ENCODE measurements around the gene TPCN2.

Gene TPCN2

DNA sequence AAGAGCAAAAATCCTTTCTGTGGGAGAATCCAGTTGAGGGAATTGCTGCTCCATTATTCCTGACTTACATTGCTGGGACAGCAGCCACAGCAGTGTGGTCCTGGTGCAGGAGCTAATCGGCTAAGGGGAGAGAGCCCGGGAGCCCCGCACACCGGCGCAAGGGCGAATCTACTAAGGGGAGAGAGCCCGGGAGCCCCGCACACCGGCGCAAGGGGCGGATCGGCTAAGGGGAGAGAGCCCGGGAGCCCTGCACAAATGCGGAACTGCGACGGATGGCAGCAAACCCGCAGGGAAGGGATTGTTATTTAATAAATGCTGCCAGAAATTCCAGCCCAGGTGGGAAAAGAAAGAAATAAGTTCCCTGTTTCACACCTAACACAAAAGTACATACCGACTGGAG is 43.5 kb downstream of the TPCN2 start:
- Histone ChIP-seq H3K9ac (no peak overlapping the region), H3K36me3 (ENCODE audit: insufficient read depth) (no peaks in the 10 kb centered on the region), H3K4me3 (IDR thresholded peaks at IDR 0.05; ENCODE audit: insufficient read depth, low read depth, low read length) (no peak overlapping the region), H3K79me2 (ENCODE audit: insufficient read depth, low read depth) (no peaks in the 10 kb centered on the region), H3K4me2 (no peak overlapping the region), H3K27ac (no peak overlapping the region), H4K20me1 (ENCODE audit: insufficient read depth) (no peaks in the 10 kb centered on the region), H3K27me3 (ENCODE audit: insufficient read depth, low read depth) (no peaks in the 10 kb centered on the region), H3K4me1 (ENCODE audit: low read depth, poor library complexity, severe bottlenecking) (no peaks in the 10 kb centered on the region), H2AFZ (ENCODE audit: low read depth) (no peak overlapping the region)
- TF ChIP-seq CTCF (conservative IDR thresholded peaks at IDR 0.05; ENCODE audit: low read depth, low read length) = no peak

DNA sequence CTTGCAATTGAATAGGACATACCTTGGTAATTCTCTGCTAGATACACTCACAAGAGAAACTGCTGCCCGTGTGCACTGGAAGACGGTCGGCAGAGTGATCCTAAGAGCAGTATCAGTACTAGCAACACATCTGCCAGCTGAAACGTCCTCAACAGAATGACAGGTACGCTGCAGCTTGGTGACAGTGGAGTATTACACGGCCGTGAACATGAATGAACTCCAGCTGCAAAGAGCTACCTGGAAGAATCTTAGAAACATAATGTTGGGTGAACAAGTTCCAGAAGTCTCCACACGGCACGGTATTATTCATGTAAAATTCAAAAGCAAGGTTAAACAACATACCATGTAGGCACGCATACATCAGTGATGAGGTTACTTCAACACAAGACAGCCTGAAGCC is 44.4 kb downstream of the TPCN2 start:
- H4K20me1 ChIP-seq (ENCODE audit: insufficient read depth) = no peaks in the 10 kb centered on the region
- no peak overlapping the region for H3K4me3 ChIP-seq (IDR thresholded peaks at IDR 0.05; ENCODE audit: insufficient read depth, low read depth, low read length)
- TF ChIP-seq CTCF (conservative IDR thresholded peaks at IDR 0.05; ENCODE audit: low read depth, low read length) = no peak
- no peaks in the 10 kb centered on the region; the same call in 1 of the 2 replicates for H3K27me3 ChIP-seq (ENCODE audit: insufficient read depth, low read depth)
- H3K4me2 ChIP-seq = no peak overlapping the region
- no peaks in the 10 kb centered on the region for H3K79me2 ChIP-seq (ENCODE audit: insufficient read depth, low read depth)
- H3K4me1 ChIP-seq (ENCODE audit: low read depth, poor library complexity, severe bottlenecking) = no peaks in the 10 kb centered on the region
- no peak overlapping the region for H2AFZ ChIP-seq (ENCODE audit: low read depth)
- no peak overlapping the region for H3K27ac ChIP-seq
- H3K9ac ChIP-seq = no peak overlapping the region
- H3K36me3 ChIP-seq (ENCODE audit: insufficient read depth) = no peaks in the 10 kb centered on the region

DNA sequence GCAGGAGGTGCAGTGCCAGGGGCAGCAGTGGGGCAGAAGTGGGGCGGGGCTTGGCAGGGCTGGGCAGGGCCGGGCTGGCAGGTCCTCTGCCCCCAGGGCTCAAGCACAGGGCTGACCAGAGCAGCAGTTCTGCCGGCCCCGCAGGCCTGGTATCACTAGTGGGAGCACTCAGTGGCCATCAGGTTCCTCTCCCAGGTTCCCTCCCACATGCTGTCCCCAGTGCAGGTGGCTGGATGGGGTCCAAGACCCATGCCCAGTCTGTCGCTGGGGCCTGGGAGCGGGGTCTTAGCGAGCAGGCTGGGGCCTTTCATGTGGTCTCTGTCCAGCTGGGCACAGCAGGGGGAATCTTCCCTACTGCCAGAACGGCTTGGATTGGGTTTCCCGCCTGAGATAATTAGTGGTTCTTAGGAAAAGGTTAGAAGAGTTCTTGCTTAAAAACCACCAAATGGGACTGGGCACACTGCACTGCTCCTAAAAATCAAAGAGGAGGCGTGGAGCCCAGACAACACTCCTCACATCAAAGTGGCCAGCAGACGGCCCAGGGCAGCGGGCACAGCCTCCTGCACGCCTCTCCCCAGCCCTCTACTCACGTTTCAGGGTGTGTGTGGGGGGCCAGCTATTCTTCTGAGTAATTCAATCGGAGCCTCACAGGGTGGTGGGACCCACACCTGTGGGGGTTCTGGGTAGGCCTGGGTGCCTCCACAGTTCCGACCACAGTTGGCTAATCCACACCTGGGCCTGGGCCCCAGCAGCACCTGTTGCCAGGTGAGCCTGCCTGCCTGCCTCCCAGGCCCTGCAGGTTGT is 45.6 kb downstream of the TPCN2 start:
- no peaks in the 10 kb centered on the region for H4K20me1 ChIP-seq (ENCODE audit: insufficient read depth)
- no peak overlapping the region for H2AFZ ChIP-seq (ENCODE audit: low read depth)
- no peak overlapping the region for H3K9ac ChIP-seq
- no peak overlapping the region for H3K27ac ChIP-seq
- peaks cover 7% of the 10 kb centered on the region for H3K27me3 ChIP-seq (ENCODE audit: insufficient read depth, low read depth)
- no peak for TF ChIP-seq CTCF (conservative IDR thresholded peaks at IDR 0.05; ENCODE audit: low read depth, low read length)
- no peaks in the 10 kb centered on the region for H3K79me2 ChIP-seq (ENCODE audit: insufficient read depth, low read depth)
- H3K4me3 ChIP-seq (IDR thresholded peaks at IDR 0.05; ENCODE audit: insufficient read depth, low read depth, low read length) = no peak overlapping the region
- no peaks in the 10 kb centered on the region for H3K36me3 ChIP-seq (ENCODE audit: insufficient read depth)
- no peak overlapping the region for H3K4me2 ChIP-seq
- no peaks in the 10 kb centered on the region for H3K4me1 ChIP-seq (ENCODE audit: low read depth, poor library complexity, severe bottlenecking)

DNA sequence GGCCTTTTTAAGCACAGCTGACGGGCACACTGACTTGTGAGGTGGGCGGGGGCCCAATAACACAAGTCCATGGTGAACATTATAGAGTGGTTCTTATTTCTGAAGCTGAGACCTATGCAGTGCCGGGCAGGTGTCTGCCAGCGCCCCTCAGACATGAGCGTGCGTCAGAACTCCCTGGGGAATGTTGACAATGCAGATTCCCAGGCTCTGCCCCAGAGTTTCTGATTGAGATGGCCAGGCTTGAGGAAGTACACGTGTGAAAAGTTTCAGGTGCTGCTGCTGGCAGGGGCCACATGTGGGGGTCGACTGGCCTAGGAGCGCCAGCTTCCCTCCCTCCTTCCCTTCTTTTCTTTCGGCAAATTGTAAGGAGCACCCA is 46.2 kb downstream of the TPCN2 start:
- H3K4me2 ChIP-seq = no peak overlapping the region
- no peaks in the 10 kb centered on the region for H3K36me3 ChIP-seq (ENCODE audit: insufficient read depth)
- no peak overlapping the region for H2AFZ ChIP-seq (ENCODE audit: low read depth)
- H4K20me1 ChIP-seq (ENCODE audit: insufficient read depth) = no peaks in the 10 kb centered on the region
- H3K4me3 ChIP-seq (IDR thresholded peaks at IDR 0.05; ENCODE audit: insufficient read depth, low read depth, low read length) = no peak overlapping the region
- H3K4me1 ChIP-seq (ENCODE audit: low read depth, poor library complexity, severe bottlenecking) = no peaks in the 10 kb centered on the region
- H3K27ac ChIP-seq = no peak overlapping the region
- H3K9ac ChIP-seq = no peak overlapping the region
- peaks cover 11% of the 10 kb centered on the region for H3K27me3 ChIP-seq (ENCODE audit: insufficient read depth, low read depth)
- no peaks in the 10 kb centered on the region for H3K79me2 ChIP-seq (ENCODE audit: insufficient read depth, low read depth)
- TF ChIP-seq CTCF (conservative IDR thresholded peaks at IDR 0.05; ENCODE audit: low read depth, low read length) = no peak

All from KMS-11 (cell line).